ENCODE measurements around the gene NFATC2IP. TPM values are rescaled to one million over a fixed set of nuclear protein-coding genes. Genes with fewer than 3 reads are reported as not detected.

Gene NFATC2IP
- 54.8 and 66.3 TPM in 2 replicates for total RNA-seq (2014; rRNA removed; shearing (Covaris generic))

DNA sequence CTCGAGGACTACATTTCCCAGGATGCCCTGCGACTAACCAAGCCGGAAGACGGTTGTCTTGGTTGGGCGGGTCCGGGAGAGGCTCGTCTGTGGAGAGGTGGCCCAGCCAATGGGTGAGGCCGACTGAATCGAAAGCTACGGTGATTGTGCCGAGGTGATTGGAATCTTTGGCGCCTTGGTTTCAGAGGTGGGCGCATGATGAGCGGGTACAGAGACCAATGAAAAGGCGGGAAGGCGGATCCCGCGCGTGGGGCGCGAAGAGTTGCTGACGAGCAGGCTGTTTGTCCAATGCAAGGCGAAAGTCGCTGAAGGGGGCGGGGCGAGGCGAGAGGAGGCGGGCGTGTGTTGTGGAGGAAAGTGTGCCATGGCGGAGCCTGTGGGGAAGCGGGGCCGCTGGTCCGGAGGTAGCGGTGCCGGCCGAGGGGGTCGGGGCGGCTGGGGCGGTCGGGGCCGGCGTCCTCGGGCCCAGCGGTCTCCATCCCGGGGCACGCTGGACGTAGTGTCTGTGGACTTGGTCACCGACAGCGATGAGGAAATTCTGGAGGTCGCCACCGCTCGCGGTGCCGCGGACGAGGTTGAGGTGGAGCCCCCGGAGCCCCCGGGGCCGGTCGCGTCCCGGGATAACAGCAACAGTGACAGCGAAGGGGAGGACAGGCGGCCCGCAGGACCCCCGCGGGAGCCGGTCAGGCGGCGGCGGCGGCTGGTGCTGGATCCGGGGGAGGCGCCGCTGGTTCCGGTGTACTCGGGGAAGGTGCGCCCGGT, at the start of gene NFATC2IP:
TSS of gene NFATC2IP (plus strand) at position 290 of the 762 bp plus-strand sequence. CDS start at position 365, 75 bp downstream.
- DNase-seq (ENCODE audit: low spot score) = peak; percentile 99

GRCh38 chr16:28901862-28902261, 48.9 kb upstream of the NFATC2IP start:
- DNase-seq (ENCODE audit: low spot score) = no peak

DNA sequence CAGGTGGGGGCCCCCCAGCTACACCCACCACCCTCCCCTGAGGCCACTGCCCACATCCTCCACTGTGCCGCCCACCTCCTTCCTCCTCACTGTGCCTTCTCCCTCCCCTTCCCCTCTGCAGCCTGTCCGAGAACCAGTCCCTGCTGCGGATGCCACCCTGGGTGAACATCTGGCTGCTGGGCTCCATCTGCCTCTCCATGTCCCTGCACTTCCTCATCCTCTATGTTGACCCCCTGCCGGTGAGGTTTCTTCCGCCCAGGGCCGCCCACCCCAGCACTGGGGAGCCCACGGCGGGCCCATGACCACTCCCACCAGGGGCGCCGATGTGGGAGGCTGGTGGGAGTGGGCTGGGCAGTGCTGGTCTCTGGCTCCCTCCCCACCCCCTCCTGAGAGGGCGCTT, 47.8 kb upstream of the NFATC2IP start:
- DNase-seq (ENCODE audit: low spot score) = no peak

DNA sequence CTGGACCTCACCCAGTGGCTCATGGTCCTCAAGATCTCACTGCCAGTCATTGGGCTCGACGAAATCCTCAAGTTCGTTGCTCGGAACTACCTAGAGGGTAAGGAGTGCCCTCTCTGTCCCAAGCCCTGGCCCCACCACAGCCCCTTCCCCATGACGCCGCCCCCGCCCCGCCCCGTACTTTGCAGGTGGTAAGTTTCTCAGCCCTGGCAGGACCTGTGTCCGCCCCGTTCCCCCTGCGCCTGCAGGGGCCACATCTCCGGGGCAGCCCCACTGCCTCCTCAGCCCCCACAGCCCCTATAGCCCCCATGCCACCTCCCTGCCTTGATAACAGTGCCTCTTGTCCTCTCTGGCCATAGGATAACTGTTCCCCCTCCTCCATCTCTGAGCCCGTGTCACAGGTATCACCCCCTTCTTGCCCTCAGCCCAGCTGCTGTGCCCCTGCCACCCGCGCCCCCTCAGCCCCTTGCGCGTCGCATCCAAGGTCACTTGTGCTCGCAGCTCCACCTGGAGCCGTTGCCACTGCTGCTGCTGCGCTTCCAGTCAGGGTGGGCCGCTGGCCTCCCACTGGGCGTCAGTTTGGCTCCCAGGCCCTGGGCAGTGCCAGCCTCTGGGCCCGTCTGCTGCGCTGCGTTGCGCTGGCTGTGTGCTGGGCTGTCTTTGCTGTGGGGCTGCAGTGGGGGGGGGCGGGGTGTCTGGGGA, 47.2 kb upstream of the NFATC2IP start:
- DNase-seq (ENCODE audit: low spot score) = no peak

GRCh38 chr16:28904363-28904762, 46.4 kb upstream of the NFATC2IP start:
- DNase-seq (ENCODE audit: low spot score) = no peak

DNA sequence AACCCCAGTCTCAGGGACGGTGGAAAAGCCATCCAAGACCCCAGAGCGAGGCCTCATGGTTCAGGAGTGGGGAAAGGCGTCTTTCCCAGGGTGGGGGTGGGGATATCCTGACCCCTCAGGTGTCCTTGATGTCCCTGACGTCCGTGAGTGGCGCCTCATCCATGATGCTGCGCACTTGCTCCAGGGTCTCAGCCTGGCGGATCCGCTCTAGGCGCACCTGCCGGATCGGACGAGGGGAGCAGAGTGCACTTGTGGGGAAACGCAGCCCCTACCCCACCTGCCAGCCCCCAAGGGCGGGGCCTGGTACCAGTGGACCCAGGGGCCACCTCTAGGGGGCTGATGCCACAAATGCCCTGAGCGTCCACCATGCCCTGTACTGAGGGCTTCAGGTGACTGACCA, 45.9 kb upstream of the NFATC2IP start:
- no peak for DNase-seq (ENCODE audit: low spot score)

DNA sequence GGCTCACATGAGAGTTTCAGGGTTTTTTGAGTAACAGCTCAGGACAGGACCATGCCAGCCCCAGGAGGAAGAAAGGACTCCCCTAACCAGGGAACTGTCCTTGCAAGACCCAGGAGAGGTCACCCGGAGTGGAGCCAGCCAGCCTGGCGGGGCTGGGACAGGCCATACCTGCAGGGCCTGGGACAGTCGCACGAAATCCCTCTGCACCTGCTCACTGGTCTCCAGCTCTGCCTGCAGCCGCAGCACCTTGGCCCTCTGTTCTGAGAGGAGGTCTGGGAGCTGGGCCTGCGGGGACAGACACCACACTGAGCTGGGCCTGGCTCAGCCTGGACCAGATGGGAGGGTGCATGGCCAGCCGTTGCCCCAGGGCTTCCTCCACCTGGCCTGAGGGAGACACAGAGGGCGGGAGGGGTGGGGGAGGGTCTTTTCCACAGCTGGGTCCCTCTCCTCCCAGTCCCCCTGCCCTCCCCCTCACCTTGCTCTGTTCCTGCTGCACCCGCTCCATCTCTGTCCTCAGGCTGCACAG, 45.4 kb upstream of the NFATC2IP start:
- no peak for DNase-seq (ENCODE audit: low spot score)

- DNase-seq (ENCODE audit: low spot score) = no peak
Measured at GRCh38 chr16:28905800-28906372, 44.9 kb upstream of the NFATC2IP start.

DNA sequence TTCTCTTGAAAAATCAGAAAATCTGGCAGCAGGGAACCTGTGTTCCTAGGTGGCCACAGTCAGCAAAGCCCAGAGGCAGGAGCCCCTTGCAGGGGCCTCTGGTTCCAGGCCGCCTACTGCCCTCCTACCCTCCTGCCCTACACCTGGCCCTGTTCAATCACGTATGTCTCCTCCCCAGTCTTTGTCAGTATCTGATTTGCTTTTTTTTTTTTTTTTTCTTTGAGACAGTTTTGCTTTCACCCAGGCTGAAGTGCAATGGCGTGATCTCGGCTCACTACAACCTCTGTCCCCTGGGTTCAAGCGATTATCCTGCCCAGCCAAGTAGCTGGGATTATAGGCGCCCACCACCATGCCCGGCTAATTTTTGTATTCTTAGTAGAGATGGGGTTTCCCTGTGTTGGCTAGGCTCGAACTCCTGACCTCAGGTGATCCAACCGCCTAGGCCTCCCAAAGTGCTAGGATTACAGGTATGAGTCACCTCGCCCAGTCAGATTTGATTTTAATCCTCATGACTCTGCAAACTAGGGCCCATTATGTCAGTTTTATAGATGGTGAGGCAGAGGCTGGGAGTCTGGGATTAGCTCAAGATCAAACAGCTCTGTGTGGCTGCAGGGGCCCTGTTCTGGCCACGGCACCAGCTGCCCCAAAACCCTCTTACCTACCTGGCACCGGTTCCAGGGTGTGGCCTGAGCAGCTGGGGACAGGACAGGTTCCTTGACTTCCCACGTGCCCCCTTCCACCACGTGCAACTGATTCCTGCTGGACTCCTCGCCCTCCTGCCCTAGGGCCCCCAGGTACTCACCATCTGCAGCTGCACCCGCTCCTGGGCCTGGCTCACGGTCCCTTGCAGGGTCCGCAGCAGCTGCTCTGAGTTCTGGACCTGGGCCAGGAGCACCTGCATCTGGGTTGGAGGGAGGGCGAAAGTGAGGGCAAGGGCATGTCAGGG, 40.4 kb upstream of the NFATC2IP start:
- DNase-seq (ENCODE audit: low spot score) = no peak

DNA sequence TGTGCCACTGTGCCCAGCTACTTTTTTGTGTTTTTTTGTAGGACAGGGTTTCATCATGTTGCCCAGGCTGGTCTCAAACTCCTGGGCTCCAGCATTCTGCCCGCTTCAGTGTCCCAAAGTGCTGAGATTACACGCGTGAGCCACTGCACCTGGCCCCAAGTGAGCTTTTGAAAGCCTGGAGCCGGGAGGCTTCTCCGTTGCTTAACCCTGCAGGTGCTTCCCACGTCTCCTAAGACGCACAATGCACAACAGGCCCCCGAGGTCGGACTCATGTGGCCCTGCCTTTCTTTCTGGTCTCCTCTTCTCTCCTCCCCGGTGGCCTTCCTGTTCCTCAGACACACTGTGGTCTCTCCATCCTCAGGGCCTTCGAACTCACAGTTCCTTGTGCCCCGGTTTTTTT, 38.2 kb upstream of the NFATC2IP start:
- no peak for DNase-seq (ENCODE audit: low spot score)

GRCh38 chr16:28913946-28914724, 36.6 kb upstream of the NFATC2IP start:
- no peak for DNase-seq (ENCODE audit: low spot score)

DNA sequence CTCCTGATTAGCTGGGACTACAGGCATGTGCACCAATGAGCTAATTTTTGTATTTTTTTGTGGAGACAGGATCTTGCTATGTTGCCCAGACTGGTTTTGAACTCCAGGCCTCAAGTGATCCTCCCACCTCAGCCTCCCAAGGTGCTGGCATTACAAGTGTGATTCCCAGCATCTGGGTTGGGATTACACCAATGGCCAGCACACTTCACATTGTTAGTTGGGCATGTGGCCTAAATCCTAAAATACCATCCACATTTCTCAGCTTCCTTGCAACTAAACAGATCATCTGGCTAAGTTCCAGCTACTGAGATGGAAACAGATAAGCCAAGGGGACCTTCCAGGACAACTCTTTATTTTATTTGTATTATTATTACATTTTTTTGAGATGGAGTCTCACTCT, 35.6 kb upstream of the NFATC2IP start:
- DNase-seq (ENCODE audit: low spot score) = no peak

- DNase-seq (ENCODE audit: low spot score) = no peak
Measured at GRCh38 chr16:28917095-28917494, 33.6 kb upstream of the NFATC2IP start.

- DNase-seq (ENCODE audit: low spot score) = no peak
Measured at GRCh38 chr16:28918698-28919097, 32.0 kb upstream of the NFATC2IP start.

- DNase-seq (ENCODE audit: low spot score) = no peak
Measured at GRCh38 chr16:28923231-28923587, 27.5 kb upstream of the NFATC2IP start.

DNA sequence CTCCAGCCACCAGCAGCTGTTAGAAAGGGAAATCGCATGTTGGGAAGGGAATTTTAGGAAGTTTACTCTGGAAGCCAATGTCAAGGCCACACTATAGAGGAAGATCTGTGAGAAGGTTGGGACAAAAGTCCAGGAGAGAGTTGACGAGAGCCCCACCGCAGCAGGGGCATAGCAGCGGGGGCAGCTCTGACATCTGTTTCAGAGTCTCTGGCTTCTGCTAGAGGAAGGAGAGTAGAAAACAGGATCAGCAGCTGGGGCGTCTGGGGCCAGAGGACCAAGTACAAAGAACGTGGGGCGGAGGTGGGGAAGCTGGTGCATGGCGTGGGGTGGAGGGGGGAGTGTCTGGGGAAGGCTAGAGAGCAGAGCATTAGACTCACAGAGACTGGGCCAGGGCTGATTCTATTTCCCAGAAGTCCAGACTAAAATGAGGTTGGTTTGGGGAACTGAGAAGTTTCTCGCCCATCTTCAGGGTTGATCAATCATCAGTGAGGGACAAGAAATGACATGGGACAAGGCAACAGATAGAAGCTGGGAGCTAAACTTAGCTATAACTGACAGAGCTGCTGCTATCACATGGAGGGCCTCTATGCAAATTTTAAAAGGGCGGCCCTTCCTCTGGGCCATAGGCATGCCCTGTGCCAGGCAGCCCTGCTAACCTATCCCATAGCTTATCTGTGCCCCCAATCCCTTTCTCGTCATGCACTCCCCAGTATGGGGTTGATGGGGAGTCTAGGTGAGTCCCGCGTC, 26.9 kb upstream of the NFATC2IP start:
- no peak for DNase-seq (ENCODE audit: low spot score)

- no peak for DNase-seq (ENCODE audit: low spot score)
Measured at GRCh38 chr16:28924399-28924761, 26.4 kb upstream of the NFATC2IP start.

DNA sequence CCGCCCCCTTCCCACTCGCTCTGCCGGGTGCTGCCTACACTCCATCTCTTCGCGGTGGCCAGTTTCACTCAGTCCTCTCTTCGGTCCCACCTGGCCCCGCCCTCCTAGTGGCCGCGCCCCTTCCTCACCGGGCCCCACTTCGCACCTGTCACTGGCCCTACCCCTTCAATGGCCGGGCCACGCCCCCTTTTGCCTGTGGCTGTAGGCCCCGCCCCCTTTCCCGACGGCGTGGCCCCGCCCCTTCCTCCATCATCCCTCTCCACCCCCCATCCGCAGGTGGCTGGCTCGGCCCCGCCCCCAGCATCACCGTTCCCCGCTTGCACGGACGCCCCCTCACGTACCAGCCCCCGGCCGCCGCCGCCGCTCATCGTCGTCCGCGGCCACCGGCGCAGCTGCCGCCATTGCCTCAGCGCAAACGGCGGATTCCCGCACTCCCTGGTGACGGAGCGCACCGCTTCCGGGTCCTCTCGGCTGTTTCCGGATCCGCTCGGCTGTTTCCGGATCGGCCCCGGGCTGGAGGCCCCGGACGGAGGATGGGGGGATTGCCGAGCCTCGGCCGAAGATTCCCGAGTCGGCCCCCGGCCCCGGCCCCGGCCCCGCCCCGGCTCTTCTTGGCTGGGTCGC, 25.9 kb upstream of the NFATC2IP start, which contains the start of gene RABEP2:
TSS of gene RABEP2 (minus strand) at position 477 of the 624 bp plus-strand sequence. CDS start at position 402, 75 bp downstream.
- DNase-seq (ENCODE audit: low spot score) = peak; percentile 99
